OCI-LY3 (cell line): ENCODE measurements around the gene HNRNPD.

Experiments
- CTCF ChIP-seq: fragments of 200-600, 300-600 bp; sonication (generic); IDR thresholded peaks from 2 replicates; pipeline ENCODE4 v1.5.1; 2014; ENCODE audit warnings: antibody characterized with exemption, low read length, low read depth
- EZH2phosphoT487 ChIP-seq: fragments of 200-600 bp; shearing (Covaris generic); IDR thresholded peaks from 2 replicates; pipeline ENCODE4 v1.6.1; 2018; ENCODE audit warnings: antibody characterized with exemption, mixed run types, low read depth

GRCh38 chr4:82357640-82358039, 16.2 kb downstream of the HNRNPD start:
- TF ChIP-seq CTCF (no peak), EZH2phosphoT487 (no peak)
